Measurements from ENCODE around the gene PTPN11. TPM values are rescaled to one million over a fixed set of nuclear protein-coding genes. Genes with fewer than 3 reads are reported as not detected.

The PTPN11 gene
- total RNA-seq, 1 experiment from 2014 or later, result 18.5 TPM

- Histone ChIP-seq H3K27me3 (no peaks in the 10 kb centered on the region), H3K9me3 (no peaks in the 10 kb centered on the region), H3K4me3 (no peak overlapping the region), H3K36me3 (peaks cover 18% of the 10 kb centered on the region)
- DNase-seq, result no peak
Observed at GRCh38 chr12:112466835-112467234, 48.1 kb downstream of the PTPN11 start.

- peaks cover 24% of the 10 kb centered on the region for H3K36me3 ChIP-seq
- no peak overlapping the region for H3K4me3 ChIP-seq
- no peaks in the 10 kb centered on the region for H3K9me3 ChIP-seq
- no peaks in the 10 kb centered on the region for H3K27me3 ChIP-seq
- no peak for DNase-seq
Observed at GRCh38 chr12:112468046-112468445, 49.3 kb downstream of the PTPN11 start.

- no peak overlapping the region for H3K4me3 ChIP-seq
- no peaks in the 10 kb centered on the region for H3K27me3 ChIP-seq
- H3K9me3 ChIP-seq, result no peaks in the 10 kb centered on the region
- DNase-seq, result no peak
- peaks cover 32% of the 10 kb centered on the region for H3K36me3 ChIP-seq
Observed at GRCh38 chr12:112473056-112473455, 54.3 kb downstream of the PTPN11 start.

- H3K4me3 ChIP-seq, result no peak overlapping the region
- peaks cover 56% of the 10 kb centered on the region for H3K36me3 ChIP-seq
- H3K27me3 ChIP-seq, result no peaks in the 10 kb centered on the region
- no peak for DNase-seq
- H3K9me3 ChIP-seq, result no peaks in the 10 kb centered on the region
Observed at GRCh38 chr12:112479413-112479812, 60.7 kb downstream of the PTPN11 start.

GRCh38 chr12:112480931-112481330, 62.2 kb downstream of the PTPN11 start:
- Histone ChIP-seq H3K36me3 (peaks cover 49% of the 10 kb centered on the region), H3K27me3 (no peaks in the 10 kb centered on the region), H3K9me3 (no peaks in the 10 kb centered on the region), H3K4me3 (no peak overlapping the region)
- no peak for DNase-seq

GRCh38 chr12:112482733-112483132, 64.0 kb downstream of the PTPN11 start:
- no peak for DNase-seq
- peaks cover 55% of the 10 kb centered on the region for H3K36me3 ChIP-seq
- H3K27me3 ChIP-seq, result no peaks in the 10 kb centered on the region
- H3K4me3 ChIP-seq, result no peak overlapping the region
- no peaks in the 10 kb centered on the region for H3K9me3 ChIP-seq

GRCh38 chr12:112486361-112486760, 67.6 kb downstream of the PTPN11 start:
- no peaks in the 10 kb centered on the region for H3K9me3 ChIP-seq
- H3K4me3 ChIP-seq, result no peak overlapping the region
- peaks cover 54% of the 10 kb centered on the region for H3K36me3 ChIP-seq
- DNase-seq, result no peak
- H3K27me3 ChIP-seq, result no peaks in the 10 kb centered on the region

- DNase-seq, result no peak
- no peaks in the 10 kb centered on the region for H3K9me3 ChIP-seq
- no peak overlapping the region for H3K4me3 ChIP-seq
- peaks cover 48% of the 10 kb centered on the region for H3K36me3 ChIP-seq
- no peaks in the 10 kb centered on the region for H3K27me3 ChIP-seq
Observed at GRCh38 chr12:112488257-112488876, 69.6 kb downstream of the PTPN11 start.

- H3K36me3 ChIP-seq, result peaks cover 55% of the 10 kb centered on the region
- H3K27me3 ChIP-seq, result no peaks in the 10 kb centered on the region
- H3K9me3 ChIP-seq, result no peaks in the 10 kb centered on the region
- H3K4me3 ChIP-seq, result no peak overlapping the region
- DNase-seq, result no peak
Observed at GRCh38 chr12:112489456-112489855, 70.7 kb downstream of the PTPN11 start.

GRCh38 chr12:112496496-112496895, 77.7 kb downstream of the PTPN11 start:
- H3K4me3 ChIP-seq, result no peak overlapping the region
- no peaks in the 10 kb centered on the region for H3K9me3 ChIP-seq
- no peaks in the 10 kb centered on the region for H3K27me3 ChIP-seq
- DNase-seq, result no peak
- H3K36me3 ChIP-seq, result peaks cover 42% of the 10 kb centered on the region

- no peak for DNase-seq
- no peaks in the 10 kb centered on the region for H3K9me3 ChIP-seq
- H3K27me3 ChIP-seq, result no peaks in the 10 kb centered on the region
- H3K4me3 ChIP-seq, result no peak overlapping the region
- peaks cover 54% of the 10 kb centered on the region for H3K36me3 ChIP-seq
Observed at GRCh38 chr12:112498580-112498979, 79.8 kb downstream of the PTPN11 start.

GRCh38 chr12:112503512-112503911, 84.8 kb downstream of the PTPN11 start:
- DNase-seq, result no peak
- no peaks in the 10 kb centered on the region for H3K9me3 ChIP-seq
- no peaks in the 10 kb centered on the region for H3K27me3 ChIP-seq
- peaks cover 65% of the 10 kb centered on the region for H3K36me3 ChIP-seq
- H3K4me3 ChIP-seq, result no peak overlapping the region

GRCh38 chr12:112506513-112507166, 87.9 kb downstream of the PTPN11 start:
- DNase-seq, result peak; percentile 9
- Histone ChIP-seq H3K36me3 (peaks cover 65% of the 10 kb centered on the region), H3K9me3 (no peaks in the 10 kb centered on the region), H3K4me3 (no peak overlapping the region), H3K27me3 (no peaks in the 10 kb centered on the region)

GRCh38 chr12:112513471-112513870, 94.7 kb downstream of the PTPN11 start:
- DNase-seq, result no peak
- peaks cover 8% of the 10 kb centered on the region for H3K36me3 ChIP-seq
- H3K9me3 ChIP-seq, result no peaks in the 10 kb centered on the region
- H3K27me3 ChIP-seq, result no peaks in the 10 kb centered on the region
- H3K4me3 ChIP-seq, result no peak overlapping the region

- Histone ChIP-seq H3K9me3 (no peaks in the 10 kb centered on the region), H3K27me3 (no peaks in the 10 kb centered on the region), H3K4me3 (no peak overlapping the region), H3K36me3 (peaks cover 6% of the 10 kb centered on the region)
- DNase-seq, result no peak
Observed at GRCh38 chr12:112514456-112514855, 95.7 kb downstream of the PTPN11 start.

GRCh38 chr12:112514926-112515642, 96.3 kb downstream of the PTPN11 start:
- DNase-seq, result no peak
- no peaks in the 10 kb centered on the region for H3K9me3 ChIP-seq
- H3K27me3 ChIP-seq, result no peaks in the 10 kb centered on the region
- H3K36me3 ChIP-seq, result peaks cover 6% of the 10 kb centered on the region
- no peak overlapping the region for H3K4me3 ChIP-seq

GRCh38 chr12:112515868-112516267, 97.1 kb downstream of the PTPN11 start:
- peaks cover 6% of the 10 kb centered on the region; the same call in 1 of the 2 replicates for H3K36me3 ChIP-seq
- H3K4me3 ChIP-seq, result no peak overlapping the region
- no peaks in the 10 kb centered on the region for H3K9me3 ChIP-seq
- no peak for DNase-seq
- no peaks in the 10 kb centered on the region for H3K27me3 ChIP-seq

All from MG63 (cell line).